OCI-LY1 (cell line): ENCODE results near the gene TMEM50A.
"Not testable (repeated sequence)": the region's sequence is repeated elsewhere in the genome, so short reads cannot be mapped to it uniquely, and the experiment has no call there.

ENCODE experiments used
- H2AFZ ChIP-seq: fragments of 200-600 bp; sonication (generic), shearing (Covaris generic); 2 replicates; pipeline ENCODE4 v1.6.0; 2014; ENCODE audit warnings: antibody characterized with exemption, mild to moderate bottlenecking, low read length
- H3F3A ChIP-seq: fragments of 200-600 bp; sonication (generic), shearing (Covaris generic); 2 replicates; pipeline ENCODE4 v1.6.0; 2014; ENCODE audit warnings: mild to moderate bottlenecking, antibody characterized with exemption, low read length, moderate library complexity; ENCODE audit not compliant: insufficient read depth
- H3K27ac ChIP-seq: fragments of 200-600 bp; sonication (generic); 2 replicates; pipeline ENCODE4 v1.5.1; 2014; ENCODE audit warnings: low read length, mixed run types, mild to moderate bottlenecking, low read depth; ENCODE audit not compliant: poor library complexity, severe bottlenecking
- H3K27me3 ChIP-seq: fragments of 200-600 bp; sonication (generic); 2 replicates; pipeline ENCODE4 v1.6.0; 2014; ENCODE audit warnings: antibody characterized with exemption, mild to moderate bottlenecking, low read length, moderate library complexity; ENCODE audit not compliant: insufficient read depth
- H3K36me3 ChIP-seq: fragments of 200-600 bp; sonication (generic); 2 replicates; pipeline ENCODE4 v1.6.1; 2014; ENCODE audit warnings: mild to moderate bottlenecking, antibody characterized with exemption, low read length, moderate library complexity, mixed read lengths; ENCODE audit not compliant: insufficient read depth
- H3K4me1 ChIP-seq: fragments of 200-600 bp; sonication (generic); 2 replicates; pipeline ENCODE4 v1.5.1; 2014; ENCODE audit warnings: mild to moderate bottlenecking, low read length, moderate library complexity; ENCODE audit not compliant: insufficient read depth, severe bottlenecking
- H3K4me2 ChIP-seq: fragments of 200-600 bp; sonication (generic), shearing (Covaris generic); 2 replicates; pipeline ENCODE4 v1.6.1; 2014; ENCODE audit warnings: low read length
- H3K4me3 ChIP-seq: fragments of 200-600 bp; sonication (generic); 2 replicates; pipeline ENCODE4 v1.5.1; 2014; ENCODE audit warnings: low read length, low read depth, mild to moderate bottlenecking, mixed read lengths; ENCODE audit not compliant: poor library complexity, severe bottlenecking
- H3K79me2 ChIP-seq: fragments of 200-600 bp; shearing (Covaris generic); 2 replicates; pipeline ENCODE4 v1.6.1; 2016; ENCODE audit warnings: mixed run types, low read length, mixed read lengths; ENCODE audit not compliant: insufficient read depth
- H3K9ac ChIP-seq: fragments of 200-600 bp; sonication (generic), shearing (Covaris generic); 2 replicates; pipeline ENCODE4 v1.6.1; 2014; ENCODE audit warnings: mild to moderate bottlenecking, low read length, mixed read lengths
- H3K9me2 ChIP-seq: fragments of 200-600 bp; sonication (generic), shearing (Covaris generic); 2 replicates; pipeline ENCODE4 v1.6.1; 2014; ENCODE audit warnings: low read depth, mild to moderate bottlenecking, low read length, mixed read lengths
- H3K9me3 ChIP-seq: fragments of 200-600 bp; shearing (Covaris generic); 2 replicates; pipeline ENCODE4 v1.6.1; 2014; ENCODE audit warnings: low read length, mixed read lengths
- H4K20me1 ChIP-seq: fragments of 200-600 bp; sonication (generic), shearing (Covaris generic); 2 replicates; pipeline ENCODE4 v1.6.0; 2016; ENCODE audit warnings: mild to moderate bottlenecking, low read length; ENCODE audit not compliant: insufficient read depth

The TMEM50A gene

GRCh38 chr1:25405731-25406305 is 67.7 kb downstream of the TMEM50A start:
- not testable (repeated sequence) for H3K79me2 ChIP-seq, H2AFZ ChIP-seq, H3K9me3 ChIP-seq, H3K27me3 ChIP-seq, H3K4me2 ChIP-seq, H3K9ac ChIP-seq, H3K4me1 ChIP-seq, H4K20me1 ChIP-seq, H3K9me2 ChIP-seq, H3K36me3 ChIP-seq, H3K27ac ChIP-seq, H3F3A ChIP-seq, H3K4me3 ChIP-seq

GRCh38 chr1:25409641-25410427 is 71.7 kb downstream of the TMEM50A start:
- not testable (repeated sequence) for H3K36me3 ChIP-seq, H3K4me3 ChIP-seq, H4K20me1 ChIP-seq, H3K9me3 ChIP-seq, H3K9ac ChIP-seq, H3K27ac ChIP-seq, H3K79me2 ChIP-seq, H3K27me3 ChIP-seq, H3F3A ChIP-seq, H2AFZ ChIP-seq, H3K4me2 ChIP-seq, H3K4me1 ChIP-seq, H3K9me2 ChIP-seq
